22Rv1 (cell line): ENCODE data around the gene STAT4.

Experiments
- ZFX ChIP-seq: fragments of 450-650 bp; IDR thresholded peaks from 2 replicates; pipeline ENCODE4 v1.6.1; 2017; ENCODE audit warnings: antibody characterized with exemption, borderline replicate concordance
- TF ChIP-seq, protein P1 (sequence below): fragments of 450-650 bp; IDR thresholded peaks from 2 replicates; pipeline ENCODE4 v1.5.1; 2017; ENCODE audit warnings: mild to moderate bottlenecking

DNA sequence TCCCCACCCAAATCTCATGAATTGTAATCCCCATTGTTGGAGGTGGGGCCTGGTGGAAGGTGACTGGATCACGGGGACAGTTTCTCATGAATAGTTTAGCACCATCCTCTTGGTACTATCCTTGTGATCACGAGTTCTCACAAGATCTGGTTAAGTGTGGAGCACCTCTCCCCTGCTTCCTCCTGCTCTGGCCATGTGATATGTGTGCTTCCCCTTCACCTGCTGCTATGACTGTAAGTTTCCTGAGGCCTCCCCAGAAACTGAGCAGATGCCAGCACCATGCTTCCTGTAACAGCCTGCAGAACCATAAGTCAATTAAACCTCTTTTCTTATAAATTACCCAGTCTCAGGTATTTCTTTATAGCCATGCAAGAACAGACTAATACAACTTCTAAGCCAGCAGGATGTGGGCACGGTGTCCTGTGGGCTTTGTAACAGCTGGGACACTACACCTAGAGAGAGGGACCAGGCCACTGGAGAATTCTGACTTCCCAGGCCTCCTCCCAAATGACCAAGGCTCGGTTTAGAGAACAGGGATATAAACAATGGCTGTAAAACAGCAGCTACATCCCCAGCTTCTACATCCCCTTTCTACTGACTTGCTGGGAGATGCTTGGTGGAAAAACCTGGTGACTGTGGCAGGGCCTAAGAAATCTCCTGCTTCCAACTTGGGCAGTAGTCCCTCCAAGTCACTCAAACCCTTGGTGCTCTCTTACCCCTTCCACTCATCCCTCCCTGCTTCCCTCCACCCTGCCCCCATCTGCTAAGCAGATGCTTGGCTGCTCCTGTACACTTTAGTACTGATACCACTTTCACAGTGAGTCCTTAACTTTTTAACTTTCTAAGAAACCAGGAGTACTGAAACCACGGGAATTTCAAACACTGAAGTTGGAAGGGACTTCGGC lies 147.1 kb downstream of the STAT4 start:
- TF ChIP-seq, protein P1, sequence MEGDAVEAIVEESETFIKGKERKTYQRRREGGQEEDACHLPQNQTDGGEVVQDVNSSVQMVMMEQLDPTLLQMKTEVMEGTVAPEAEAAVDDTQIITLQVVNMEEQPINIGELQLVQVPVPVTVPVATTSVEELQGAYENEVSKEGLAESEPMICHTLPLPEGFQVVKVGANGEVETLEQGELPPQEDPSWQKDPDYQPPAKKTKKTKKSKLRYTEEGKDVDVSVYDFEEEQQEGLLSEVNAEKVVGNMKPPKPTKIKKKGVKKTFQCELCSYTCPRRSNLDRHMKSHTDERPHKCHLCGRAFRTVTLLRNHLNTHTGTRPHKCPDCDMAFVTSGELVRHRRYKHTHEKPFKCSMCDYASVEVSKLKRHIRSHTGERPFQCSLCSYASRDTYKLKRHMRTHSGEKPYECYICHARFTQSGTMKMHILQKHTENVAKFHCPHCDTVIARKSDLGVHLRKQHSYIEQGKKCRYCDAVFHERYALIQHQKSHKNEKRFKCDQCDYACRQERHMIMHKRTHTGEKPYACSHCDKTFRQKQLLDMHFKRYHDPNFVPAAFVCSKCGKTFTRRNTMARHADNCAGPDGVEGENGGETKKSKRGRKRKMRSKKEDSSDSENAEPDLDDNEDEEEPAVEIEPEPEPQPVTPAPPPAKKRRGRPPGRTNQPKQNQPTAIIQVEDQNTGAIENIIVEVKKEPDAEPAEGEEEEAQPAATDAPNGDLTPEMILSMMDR: no peak
- TF ChIP-seq ZFX: no peak
